Measurements from ENCODE around the gene CIRBP. TPM values are rescaled to one million over a fixed set of nuclear protein-coding genes. Genes with fewer than 3 reads are reported as not detected.

CIRBP gene
- total RNA-seq, 1 donor from 2014 or later = 315 TPM

GRCh38 chr19:1228161-1228957 is 40.8 kb upstream of the CIRBP start:
- H3K4me3 Mint-ChIP-seq (ENCODE audit: unreplicated experiment) = peak overlapping the region; percentile 62
- no peaks in the 10 kb centered on the region for H3K4me1 Mint-ChIP-seq (ENCODE audit: unreplicated experiment)
- peaks cover 4% of the 10 kb centered on the region for H3K36me3 Mint-ChIP-seq (ENCODE audit: low read depth, unreplicated experiment)
- DNase-seq (ENCODE audit: low spot score) = no peak
- peaks cover 2% of the 10 kb centered on the region for H3K27me3 Mint-ChIP-seq (ENCODE audit: unreplicated experiment)
- no peaks in the 10 kb centered on the region for H3K9me3 Mint-ChIP-seq (ENCODE audit: unreplicated experiment)
- H3K27ac Mint-ChIP-seq (ENCODE audit: unreplicated experiment) = no peak overlapping the region
- no peak for TF ChIP-seq CTCF (IDR thresholded peaks at IDR 0.05; ENCODE audit: unreplicated experiment)

- peaks cover 2% of the 10 kb centered on the region for H3K27me3 Mint-ChIP-seq (ENCODE audit: unreplicated experiment)
- no peak for DNase-seq (ENCODE audit: low spot score)
- H3K9me3 Mint-ChIP-seq (ENCODE audit: unreplicated experiment) = no peaks in the 10 kb centered on the region
- H3K36me3 Mint-ChIP-seq (ENCODE audit: low read depth, unreplicated experiment) = peaks cover 4% of the 10 kb centered on the region
- no peak overlapping the region for H3K27ac Mint-ChIP-seq (ENCODE audit: unreplicated experiment)
- no peaks in the 10 kb centered on the region for H3K4me1 Mint-ChIP-seq (ENCODE audit: unreplicated experiment)
- no peak for TF ChIP-seq CTCF (IDR thresholded peaks at IDR 0.05; ENCODE audit: unreplicated experiment)
- no peak overlapping the region for H3K4me3 Mint-ChIP-seq (ENCODE audit: unreplicated experiment)
Observed at GRCh38 chr19:1229056-1229923, 39.8 kb upstream of the CIRBP start.

- peaks cover 4% of the 10 kb centered on the region for H3K36me3 Mint-ChIP-seq (ENCODE audit: low read depth, unreplicated experiment)
- no peaks in the 10 kb centered on the region for H3K4me1 Mint-ChIP-seq (ENCODE audit: unreplicated experiment)
- no peak overlapping the region for H3K4me3 Mint-ChIP-seq (ENCODE audit: unreplicated experiment)
- no peak overlapping the region for H3K27ac Mint-ChIP-seq (ENCODE audit: unreplicated experiment)
- no peak for DNase-seq (ENCODE audit: low spot score)
- TF ChIP-seq CTCF (IDR thresholded peaks at IDR 0.05; ENCODE audit: unreplicated experiment) = no peak
- peaks cover 2% of the 10 kb centered on the region for H3K27me3 Mint-ChIP-seq (ENCODE audit: unreplicated experiment)
- H3K9me3 Mint-ChIP-seq (ENCODE audit: unreplicated experiment) = no peaks in the 10 kb centered on the region
Observed at GRCh38 chr19:1229924-1230782, 39.0 kb upstream of the CIRBP start.

- Mint-ChIP-seq H3K4me3 (ENCODE audit: unreplicated experiment) (no peak overlapping the region), H3K27ac (ENCODE audit: unreplicated experiment) (no peak overlapping the region), H3K9me3 (ENCODE audit: unreplicated experiment) (no peaks in the 10 kb centered on the region), H3K27me3 (ENCODE audit: unreplicated experiment) (peaks cover 2% of the 10 kb centered on the region), H3K4me1 (ENCODE audit: unreplicated experiment) (no peaks in the 10 kb centered on the region), H3K36me3 (ENCODE audit: low read depth, unreplicated experiment) (peaks cover 4% of the 10 kb centered on the region)
- TF ChIP-seq CTCF (IDR thresholded peaks at IDR 0.05; ENCODE audit: unreplicated experiment) = no peak
- no peak for DNase-seq (ENCODE audit: low spot score)
Observed at GRCh38 chr19:1230783-1231489, 38.2 kb upstream of the CIRBP start.

Data from endothelial cell (in vitro differentiated cells).